Measurements from ENCODE around the gene SLC35F3. TPM values are rescaled to one million over a fixed set of nuclear protein-coding genes. Genes with fewer than 3 reads are reported as not detected.
"Not testable (repeated sequence)": the region's sequence is repeated elsewhere in the genome, so short reads cannot be mapped to it uniquely, and the experiment has no call there.

The SLC35F3 gene
- total and polyA plus RNA-seq, 7 donors: under 0.01 to 0.54 (median 0.28) TPM; not detected in 2

- Histone ChIP-seq H3K27me3 (no peaks in the 10 kb centered on the region), H3K36me3 (no peaks in the 10 kb centered on the region), H3K4me3 (no peak overlapping the region), H3K27ac (no peak overlapping the region), H3K4me1 (no peaks in the 10 kb centered on the region), H3K9me3 (no peaks in the 10 kb centered on the region)
- intact Hi-C loops (cut with DNase I): no loop called here
- no peak for DNase-seq
- TF ChIP-seq POLR2AphosphoS5 (IDR thresholded peaks at IDR 0.05) (no peak), EP300 (IDR thresholded peaks at IDR 0.05) (no peak), POLR2A (IDR thresholded peaks at IDR 0.05) (no peak)
- TF ChIP-seq, protein P1, sequence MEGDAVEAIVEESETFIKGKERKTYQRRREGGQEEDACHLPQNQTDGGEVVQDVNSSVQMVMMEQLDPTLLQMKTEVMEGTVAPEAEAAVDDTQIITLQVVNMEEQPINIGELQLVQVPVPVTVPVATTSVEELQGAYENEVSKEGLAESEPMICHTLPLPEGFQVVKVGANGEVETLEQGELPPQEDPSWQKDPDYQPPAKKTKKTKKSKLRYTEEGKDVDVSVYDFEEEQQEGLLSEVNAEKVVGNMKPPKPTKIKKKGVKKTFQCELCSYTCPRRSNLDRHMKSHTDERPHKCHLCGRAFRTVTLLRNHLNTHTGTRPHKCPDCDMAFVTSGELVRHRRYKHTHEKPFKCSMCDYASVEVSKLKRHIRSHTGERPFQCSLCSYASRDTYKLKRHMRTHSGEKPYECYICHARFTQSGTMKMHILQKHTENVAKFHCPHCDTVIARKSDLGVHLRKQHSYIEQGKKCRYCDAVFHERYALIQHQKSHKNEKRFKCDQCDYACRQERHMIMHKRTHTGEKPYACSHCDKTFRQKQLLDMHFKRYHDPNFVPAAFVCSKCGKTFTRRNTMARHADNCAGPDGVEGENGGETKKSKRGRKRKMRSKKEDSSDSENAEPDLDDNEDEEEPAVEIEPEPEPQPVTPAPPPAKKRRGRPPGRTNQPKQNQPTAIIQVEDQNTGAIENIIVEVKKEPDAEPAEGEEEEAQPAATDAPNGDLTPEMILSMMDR (IDR thresholded peaks at IDR 0.05): no peak
- WGBS, 2 donors: 76 to 80% methylated on average over 3 of the region's 3 CpGs
Observed at GRCh38 chr1:234173968-234174367, 269.5 kb downstream of the SLC35F3 start.

DNA sequence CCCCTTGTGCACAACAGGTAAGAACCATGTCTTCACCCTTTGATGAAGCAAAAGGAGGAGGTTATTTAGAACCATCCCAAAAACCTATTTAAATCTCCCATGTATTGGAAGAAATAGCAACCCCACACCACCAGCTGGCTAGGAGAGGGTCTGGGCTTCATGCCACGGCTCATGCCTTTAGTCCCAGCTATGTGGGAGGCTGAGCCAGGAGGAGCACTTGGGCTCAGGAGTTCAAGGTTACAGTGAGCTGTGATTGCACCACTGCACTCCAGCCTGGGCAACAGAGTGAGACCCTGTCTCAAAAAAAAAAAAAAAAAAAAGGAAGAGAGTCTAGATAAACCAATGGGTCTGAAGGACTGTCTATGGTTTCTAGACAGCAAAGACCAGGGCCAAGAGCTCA, 270.9 kb downstream of the SLC35F3 start:
- TF ChIP-seq EP300 (IDR thresholded peaks at IDR 0.05) (no peak), POLR2AphosphoS5 (IDR thresholded peaks at IDR 0.05) (no peak), POLR2A (IDR thresholded peaks at IDR 0.05) (no peak)
- TF ChIP-seq, protein P1 (IDR thresholded peaks at IDR 0.05): no peak
- H3K27ac ChIP-seq: no peak overlapping the region
- intact Hi-C loops (cut with DNase I): no loop called here

DNA sequence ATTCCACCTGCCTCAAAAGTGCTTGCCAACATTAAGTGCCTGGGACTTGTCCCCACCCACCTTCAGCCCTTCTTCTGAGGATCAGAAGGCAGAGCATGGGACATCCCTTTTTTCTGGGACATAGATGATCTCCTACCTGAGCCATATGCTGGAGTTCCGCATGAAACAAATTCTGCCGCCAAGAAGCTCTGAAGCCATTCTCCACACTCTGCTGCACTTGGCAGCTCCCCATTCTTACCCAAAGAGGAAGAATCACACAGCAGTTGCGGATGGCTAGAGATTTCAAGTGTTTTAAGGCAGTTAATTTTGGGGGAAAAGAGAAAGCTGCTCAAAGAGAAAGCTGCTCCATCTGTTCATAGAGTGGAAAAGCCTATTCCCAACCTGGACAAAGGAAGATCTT, 271.5 kb downstream of the SLC35F3 start:
- TF ChIP-seq EP300 (IDR thresholded peaks at IDR 0.05): no peak
- no peak for TF ChIP-seq POLR2AphosphoS5 (IDR thresholded peaks at IDR 0.05)
- TF ChIP-seq, protein P1 (IDR thresholded peaks at IDR 0.05): no peak
- TF ChIP-seq POLR2A (IDR thresholded peaks at IDR 0.05): no peak
- Histone ChIP-seq H3K9me3 (no peaks in the 10 kb centered on the region), H3K4me3 (no peak overlapping the region), H3K36me3 (no peaks in the 10 kb centered on the region), H3K27ac (no peak overlapping the region), H3K27me3 (no peaks in the 10 kb centered on the region), H3K4me1 (no peaks in the 10 kb centered on the region)
- intact Hi-C loops (cut with DNase I): no loop called here
- WGBS, 2 donors: 83 to 92% methylated on average over 3 of the region's 3 CpGs
- no peak for DNase-seq

More for the DNA sequence above, 270.9 kb downstream of the SLC35F3 start:
- 61 to 68% methylated on average over 1 of the region's 1 CpG for WGBS, 2 donors
- no peak overlapping the region for H3K4me3 ChIP-seq
- H3K4me1 ChIP-seq: no peaks in the 10 kb centered on the region
- H3K36me3 ChIP-seq: no peaks in the 10 kb centered on the region
- H3K9me3 ChIP-seq: no peaks in the 10 kb centered on the region
- H3K27me3 ChIP-seq: no peaks in the 10 kb centered on the region
- DNase-seq: no peak

DNA sequence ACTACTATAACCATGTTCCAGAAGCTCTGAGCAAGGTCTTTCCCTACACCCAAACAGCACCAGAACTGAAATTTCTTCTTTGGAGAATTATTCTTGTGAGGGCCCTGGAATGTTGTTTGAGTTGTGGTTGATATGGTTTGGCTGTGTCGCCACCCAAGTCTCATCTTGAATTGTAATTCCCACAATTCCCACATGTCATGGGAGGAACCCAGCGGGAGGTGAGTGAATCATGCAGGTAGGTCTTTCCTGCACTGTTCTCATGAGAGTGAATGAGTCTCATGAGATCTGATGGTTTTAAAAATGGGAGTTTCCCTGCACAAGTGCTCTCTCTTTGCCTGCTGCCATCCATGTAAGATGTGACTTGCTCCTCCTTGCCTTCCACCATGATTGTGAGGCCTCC, 272.4 kb downstream of the SLC35F3 start:
- H3K27me3 ChIP-seq; H3K27ac ChIP-seq; H3K4me1 ChIP-seq; H3K9me3 ChIP-seq; intact Hi-C loops (cut with DNase I); H3K4me3 ChIP-seq; DNase-seq; H3K36me3 ChIP-seq: not testable (repeated sequence)
- WGBS, 2 donors: 90 to 97% methylated on average over 2 of the region's 2 CpGs

- 92 to 96% methylated on average over 1 of the region's 1 CpG for WGBS, 2 donors
- H3K27ac ChIP-seq: no peak overlapping the region
- intact Hi-C loops (cut with DNase I): no loop called here
- H3K4me1 ChIP-seq: no peaks in the 10 kb centered on the region
- H3K9me3 ChIP-seq: peaks cover 0 to 2% (median 0%) of the 10 kb centered on the region in 4 donors
- TF ChIP-seq, protein P1 (IDR thresholded peaks at IDR 0.05): no peak
- no peak for TF ChIP-seq POLR2AphosphoS5 (IDR thresholded peaks at IDR 0.05)
- no peak for TF ChIP-seq EP300 (IDR thresholded peaks at IDR 0.05)
- no peak for TF ChIP-seq POLR2A (IDR thresholded peaks at IDR 0.05)
- H3K36me3 ChIP-seq: no peaks in the 10 kb centered on the region
- no peak for DNase-seq
- H3K4me3 ChIP-seq: no peak overlapping the region
- H3K27me3 ChIP-seq: no peaks in the 10 kb centered on the region
Observed at GRCh38 chr1:234185438-234185837, 281.0 kb downstream of the SLC35F3 start.
